ENCODE results near the gene CADM2. TPM values are rescaled to one million over a fixed set of nuclear protein-coding genes. Genes with fewer than 3 reads are reported as not detected.

Gene CADM2
- total RNA-seq, 2 donors from 2014 or later = 8.9 to 11.6 TPM

Small RNA genes within 50 kb of the gene (microRNA-seq; reads per million reads assigned to microRNA genes)
- gene MIR5688 = 0 reads per million in 2 donors
